GM23248 (cell line): ENCODE data around the gene PGS1. TPM values are rescaled to one million over a fixed set of nuclear protein-coding genes. Genes with fewer than 3 reads are reported as not detected.

ENCODE experiments used
- DNase-seq: peaks from one replicate; pipeline ENCODE4 v3.0.0-alpha.2; 2015
- H2AFZ ChIP-seq: fragments of 200-600 bp; sonication (generic); 2 replicates; pipeline ENCODE4 v1.6.1; 2016; ENCODE audit warnings: antibody characterized with exemption
- H3F3A ChIP-seq: fragments of 200-600 bp; sonication (generic); 2 replicates; pipeline ENCODE4 v1.6.1; 2016; ENCODE audit warnings: mild to moderate bottlenecking, antibody characterized with exemption, mixed run types; ENCODE audit not compliant: insufficient read depth
- H3K27ac ChIP-seq: fragments of 200-600 bp; sonication (generic); 2 replicates; pipeline ENCODE4 v1.5.1; 2016; ENCODE audit warnings: mild to moderate bottlenecking
- H3K27me3 ChIP-seq: fragments of 200-600 bp; sonication (generic); replicated peaks from 2 replicates; pipeline ENCODE4 v1.6.1; 2016; ENCODE audit warnings: mild to moderate bottlenecking; ENCODE audit not compliant: insufficient read depth
- H3K36me3 ChIP-seq: fragments of 200-600 bp; sonication (generic); 2 replicates; pipeline ENCODE4 v1.6.1; 2016; ENCODE audit warnings: low read depth, mild to moderate bottlenecking
- H3K4me1 ChIP-seq: fragments of 200-600 bp; sonication (generic); 2 replicates; pipeline ENCODE4 v1.6.1; 2016; ENCODE audit warnings: mild to moderate bottlenecking; ENCODE audit not compliant: insufficient read depth
- H3K4me2 ChIP-seq: fragments of 200-600 bp; sonication (generic); one replicate; pipeline ENCODE4 v1.6.1; 2016; ENCODE audit warnings: mild to moderate bottlenecking; ENCODE audit not compliant: unreplicated experiment
- H3K4me3 ChIP-seq: fragments of 200-600 bp; sonication (generic); 2 replicates; pipeline ENCODE4 v1.5.1; 2016; ENCODE audit warnings: mild to moderate bottlenecking
- H3K79me2 ChIP-seq: fragments of 200-600 bp; sonication (generic); 2 replicates; pipeline ENCODE4 v1.6.1; 2016; ENCODE audit warnings: mild to moderate bottlenecking; ENCODE audit not compliant: insufficient read depth
- H3K9ac ChIP-seq: fragments of 200-600 bp; sonication (generic); 2 replicates; pipeline ENCODE4 v1.6.1; 2016; ENCODE audit warnings: mild to moderate bottlenecking
- H3K9me2 ChIP-seq: fragments of 200-600 bp; sonication (generic); 2 replicates; pipeline ENCODE4 v1.6.1; 2016; ENCODE audit warnings: mixed run types, mild to moderate bottlenecking, moderate library complexity; ENCODE audit not compliant: insufficient read depth
- H3K9me3 ChIP-seq: fragments of 200-600 bp; sonication (generic); one replicate; pipeline ENCODE4 v1.6.1; 2017; ENCODE audit warnings: low read depth
- H4K20me1 ChIP-seq: fragments of 200-600 bp; sonication (generic); 2 replicates; pipeline ENCODE4 v1.6.0; 2016; ENCODE audit not compliant: insufficient read depth
- EZH2 ChIP-seq: fragments of 200-600 bp; sonication (generic); IDR thresholded peaks from 2 replicates; pipeline ENCODE4 v1.6.1; 2018; ENCODE audit warnings: antibody characterized with exemption, mild to moderate bottlenecking; ENCODE audit not compliant: insufficient read depth, poor library complexity, severe bottlenecking
- EZH2phosphoT487 ChIP-seq: fragments of 200-600 bp; sonication (generic); IDR thresholded peaks from 2 replicates; pipeline ENCODE4 v1.6.1; 2018; ENCODE audit warnings: antibody characterized with exemption, moderate library complexity, mild to moderate bottlenecking, low read depth; ENCODE audit not compliant: insufficient read depth
- WGBS, 2 experiments: methylation state at CpG; one replicate each; pipeline ENCODE4 v1.1.6; 2015 to 2017; ENCODE audit warnings: low lambda C conversion rate in 2 of 2, low coverage in 1 of 2; ENCODE audit errors: missing lambda C conversion rate in 2 of 2; 5-methylcytosine and 5-hydroxymethylcytosine counted together
- in situ Hi-C: fragments of 300-500 bp; cut with MboI; formaldehyde crosslinking; loops from 2 replicates; pipeline ENCODE4 v1.15.0; 2020
- polyA plus RNA-seq: library from polyadenylated mRNA; unstranded; fragments of >200 nt; fragmentation: Nextera tagmentation; extraction: Ambion mirVana; gene quantifications from 2 replicates; pipeline ENCODE4 v1.2.1, GENCODE V29; 2016
- total RNA-seq: library from RNA; depleted of rRNA; stranded (reverse); fragments of >200 nt; shearing (Covaris generic); gene quantifications from 2 replicates; pipeline ENCODE4 v1.2.3, GENCODE V29; 2014

Gene PGS1
- total and polyA plus RNA-seq, 2 experiments from 2014 or later, result 30.2 to 32.5 TPM

GRCh38 chr17:78362232-78362631 lies 16.2 kb upstream of the PGS1 start:
- Histone ChIP-seq H3K27me3 (no peaks in the 10 kb centered on the region), H4K20me1 (peaks cover 9% of the 10 kb centered on the region; the same call in 1 of the 2 replicates), H3K79me2 (peaks cover 25% of the 10 kb centered on the region), H3K36me3 (peaks cover 6% of the 10 kb centered on the region; the same call in 1 of the 2 replicates), H2AFZ (no peak overlapping the region), H3K27ac (no peak overlapping the region), H3K4me2 (no peak overlapping the region), H3K9me2 (no peaks in the 10 kb centered on the region), H3K9me3 (no peaks in the 10 kb centered on the region), H3K4me1 (peaks cover 14% of the 10 kb centered on the region), H3K4me3 (no peak overlapping the region), H3F3A (0 out of 2 replicates have a peak, but pooled peaks cover 7% of the 10 kb centered on the region), H3K9ac (no peak overlapping the region)
- in situ Hi-C loops, result no loop called here
- TF ChIP-seq EZH2phosphoT487, result no peak
- TF ChIP-seq EZH2, result no peak
- DNase-seq, result no peak
- WGBS, 2 experiments, result 92 to 97% methylated on average over 5 of the region's 5 CpGs

DNA sequence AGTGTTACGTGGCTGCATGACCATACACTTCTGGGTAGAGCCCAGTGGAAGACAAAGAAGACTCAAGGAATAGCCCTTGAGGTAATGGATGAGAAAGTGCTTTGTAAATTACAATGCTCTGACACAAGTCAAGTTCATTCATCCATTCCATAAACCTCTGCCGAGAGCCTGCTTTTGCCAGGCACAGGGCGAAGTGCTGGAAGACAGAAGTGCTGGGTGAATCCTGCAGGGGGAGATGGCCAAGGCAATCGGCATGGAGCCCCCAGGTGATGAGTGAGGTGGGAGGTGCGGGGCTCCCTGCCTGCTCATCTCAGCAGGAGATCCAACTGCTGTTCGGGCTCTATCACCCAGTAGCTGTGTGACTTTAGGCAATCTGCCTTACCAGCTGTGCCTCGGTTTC lies 15.8 kb upstream of the PGS1 start:
- H3K79me2 ChIP-seq, result peaks cover 21% of the 10 kb centered on the region
- no peak for DNase-seq
- H3K9ac ChIP-seq, result no peak overlapping the region
- no peak overlapping the region for H3K27ac ChIP-seq
- peaks cover 9% of the 10 kb centered on the region; the same call in 1 of the 2 replicates for H4K20me1 ChIP-seq
- H3K9me3 ChIP-seq, result no peaks in the 10 kb centered on the region
- H2AFZ ChIP-seq, result no peak overlapping the region
- in situ Hi-C loops, result no loop called here
- H3K36me3 ChIP-seq, result peaks cover 3% of the 10 kb centered on the region; the same call in 1 of the 2 replicates
- peaks cover 9% of the 10 kb centered on the region; the same call in 1 of the 2 replicates for H3K4me1 ChIP-seq
- H3F3A ChIP-seq, result 0 out of 2 replicates have a peak, but pooled peaks cover 3% of the 10 kb centered on the region
- WGBS, 2 experiments, result 85 to 88% methylated on average over 7 of the region's 7 CpGs
- no peaks in the 10 kb centered on the region for H3K9me2 ChIP-seq
- TF ChIP-seq EZH2 (no peak), EZH2phosphoT487 (no peak)
- no peaks in the 10 kb centered on the region for H3K27me3 ChIP-seq
- no peak overlapping the region for H3K4me2 ChIP-seq
- H3K4me3 ChIP-seq, result no peak overlapping the region

DNA sequence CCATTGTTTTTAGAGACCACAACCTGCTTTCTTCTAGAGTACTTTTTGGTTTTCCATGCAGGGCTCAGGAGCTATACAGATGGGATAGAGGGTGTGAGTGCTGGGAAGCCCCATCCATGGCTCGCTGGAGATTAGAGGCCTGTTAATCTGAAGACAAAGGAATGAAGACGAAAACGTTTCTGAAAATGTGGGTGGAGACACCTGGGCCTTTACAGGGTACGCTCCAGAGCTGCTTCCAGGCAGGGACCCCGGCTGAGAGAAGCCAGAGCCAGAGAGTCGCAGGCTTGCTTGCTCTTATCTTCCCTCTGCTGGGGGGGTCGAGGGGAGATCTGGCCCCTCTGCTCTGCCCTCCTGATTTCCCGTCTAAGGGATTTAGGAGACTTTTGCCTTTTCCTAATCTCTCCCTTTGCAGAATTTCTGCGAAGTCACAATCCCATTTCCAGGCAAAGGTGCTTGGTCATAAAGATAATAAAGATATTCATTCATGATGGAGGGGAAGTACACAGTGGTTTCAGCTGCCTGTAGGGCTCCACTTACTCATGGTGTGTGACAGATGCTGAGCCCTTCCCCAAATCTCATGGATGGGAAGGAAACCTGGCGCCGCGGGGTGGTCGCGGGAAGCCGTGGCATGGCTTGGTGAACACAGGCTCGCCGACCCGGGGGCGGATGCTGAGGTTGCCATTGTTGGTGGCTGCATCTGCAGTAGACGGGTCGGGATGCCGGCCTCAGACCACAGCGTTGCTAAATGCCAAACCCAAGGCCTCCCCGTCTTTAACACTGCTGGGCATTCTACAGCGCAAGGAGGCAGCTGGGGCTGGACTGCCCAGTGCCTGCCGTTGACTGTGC lies 13.8 kb upstream of the PGS1 start:
- H3K4me2 ChIP-seq, result no peak overlapping the region
- H3K27ac ChIP-seq, result no peak overlapping the region
- peaks cover 1% of the 10 kb centered on the region for H3K79me2 ChIP-seq
- in situ Hi-C loops, result no loop called here
- H3K9ac ChIP-seq, result no peak overlapping the region
- H3K9me3 ChIP-seq, result no peaks in the 10 kb centered on the region
- H3K9me2 ChIP-seq, result no peaks in the 10 kb centered on the region
- no peak overlapping the region for H3K4me3 ChIP-seq
- no peaks in the 10 kb centered on the region for H4K20me1 ChIP-seq
- DNase-seq, result no peak
- TF ChIP-seq EZH2phosphoT487 (no peak), EZH2 (no peak)
- no peaks in the 10 kb centered on the region for H3K36me3 ChIP-seq
- 0 out of 2 replicates have a peak, but pooled peaks cover 3% of the 10 kb centered on the region for H3K4me1 ChIP-seq
- H2AFZ ChIP-seq, result no peak overlapping the region
- H3F3A ChIP-seq, result no peaks in the 10 kb centered on the region
- H3K27me3 ChIP-seq, result no peaks in the 10 kb centered on the region
- WGBS, 2 experiments, result 89 to 91% methylated on average over 24 to 26 of the region's 26 CpGs

- 57 to 73% methylated on average over 13 to 16 of the region's 16 CpGs for WGBS, 2 experiments
- no peaks in the 10 kb centered on the region for H3K9me2 ChIP-seq
- 0 out of 2 replicates have a peak, but pooled peaks cover under 1% of the 10 kb centered on the region for H3K4me1 ChIP-seq
- TF ChIP-seq EZH2phosphoT487 (no peak), EZH2 (no peak)
- H3K27me3 ChIP-seq, result no peaks in the 10 kb centered on the region
- H3K79me2 ChIP-seq, result no peaks in the 10 kb centered on the region
- no peak overlapping the region for H3K4me2 ChIP-seq
- no peak overlapping the region for H3K4me3 ChIP-seq
- no peaks in the 10 kb centered on the region for H3K36me3 ChIP-seq
- no peak overlapping the region for H3K27ac ChIP-seq
- in situ Hi-C loops, result no loop called here
- no peak for DNase-seq
- H3F3A ChIP-seq, result no peaks in the 10 kb centered on the region
- no peaks in the 10 kb centered on the region for H3K9me3 ChIP-seq
- no peaks in the 10 kb centered on the region for H4K20me1 ChIP-seq
- H2AFZ ChIP-seq, result no peak overlapping the region
- H3K9ac ChIP-seq, result no peak overlapping the region
These were observed 12.8 kb upstream of the PGS1 start for GRCh38 chr17:78365561-78366108.
